Liver (tissue), 3 donors: ENCODE results near the gene SUGCT.

Experiments used
- GABPA ChIP-seq, 2 donors: IDR thresholded peaks in 1 of 2; conservative IDR thresholded peaks in 1 of 2; 2 replicates each; pipeline ENCODE4 v1.6.1; 2016; ENCODE audit warnings: antibody characterized with exemption in 2 of 2, mild to moderate bottlenecking in 1 of 2, moderate library complexity in 1 of 2
- RXRA ChIP-seq, 2 donors: IDR thresholded peaks; 2 replicates each; pipeline ENCODE4 v1.6.1; 2017 to 2018; ENCODE audit warnings: antibody characterized with exemption in 2 of 2, mild to moderate bottlenecking in 1 of 2
- TAF1 ChIP-seq: conservative IDR thresholded peaks from 2 replicates; pipeline ENCODE4 v1.6.1; 2016; ENCODE audit warnings: antibody characterized with exemption, mild to moderate bottlenecking
- YY1 ChIP-seq: IDR thresholded peaks from 2 replicates; pipeline ENCODE4 v1.6.1; 2016; ENCODE audit warnings: antibody characterized with exemption, mild to moderate bottlenecking
- TF ChIP-seq, protein P1 (sequence below): fragments of 150-350 bp; IDR thresholded peaks from 2 replicates; pipeline ENCODE4 v1.5.1; 2017; ENCODE audit warnings: improper control_type of control experiment, low read depth, low read length; ENCODE audit not compliant: missing input control
- TF ChIP-seq, protein P2 (sequence below): IDR thresholded peaks from 2 replicates; pipeline ENCODE4 v1.6.1; 2016; ENCODE audit warnings: antibody characterized with exemption
- donor health status: healthy.
- donor health status: healthy.

DNA sequence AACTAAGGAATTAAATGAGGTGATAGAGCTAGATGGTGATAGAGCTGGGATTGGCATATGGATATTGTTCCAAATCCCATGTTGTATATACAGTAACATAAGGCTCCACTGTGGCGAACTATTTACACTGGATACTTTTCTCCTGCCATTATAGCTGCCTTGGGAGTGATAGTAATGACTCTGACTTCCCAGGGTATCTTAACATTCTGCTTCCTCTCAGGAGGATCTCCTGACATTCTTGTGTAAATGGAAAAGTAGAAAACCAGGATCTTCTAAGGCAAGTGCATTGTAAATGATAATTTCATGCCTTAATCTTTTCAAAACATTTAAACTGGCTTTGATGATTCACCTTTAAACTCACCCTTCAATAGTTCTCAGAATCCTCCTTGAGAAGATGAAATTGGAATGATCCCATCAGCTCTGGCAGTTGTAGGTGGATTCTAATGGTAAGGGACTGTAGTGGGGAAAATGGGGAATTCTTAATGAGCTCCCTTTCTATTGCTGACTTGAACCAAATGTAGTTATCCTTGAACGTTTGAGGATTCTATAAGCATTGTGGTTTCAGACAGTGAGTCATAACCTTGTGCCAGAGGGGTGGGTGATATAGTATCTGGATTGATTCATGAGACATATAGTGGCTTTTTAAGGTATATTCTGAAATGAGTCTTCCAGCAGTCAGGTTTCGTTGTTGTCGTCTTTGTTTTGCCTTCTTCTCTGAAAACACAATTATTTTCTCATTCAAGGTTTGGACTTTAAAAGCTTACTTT is 450.0 kb downstream of the SUGCT start:
- no peak for TF ChIP-seq RXRA (IDR thresholded peaks at IDR 0.05)
- TF ChIP-seq, protein P1, sequence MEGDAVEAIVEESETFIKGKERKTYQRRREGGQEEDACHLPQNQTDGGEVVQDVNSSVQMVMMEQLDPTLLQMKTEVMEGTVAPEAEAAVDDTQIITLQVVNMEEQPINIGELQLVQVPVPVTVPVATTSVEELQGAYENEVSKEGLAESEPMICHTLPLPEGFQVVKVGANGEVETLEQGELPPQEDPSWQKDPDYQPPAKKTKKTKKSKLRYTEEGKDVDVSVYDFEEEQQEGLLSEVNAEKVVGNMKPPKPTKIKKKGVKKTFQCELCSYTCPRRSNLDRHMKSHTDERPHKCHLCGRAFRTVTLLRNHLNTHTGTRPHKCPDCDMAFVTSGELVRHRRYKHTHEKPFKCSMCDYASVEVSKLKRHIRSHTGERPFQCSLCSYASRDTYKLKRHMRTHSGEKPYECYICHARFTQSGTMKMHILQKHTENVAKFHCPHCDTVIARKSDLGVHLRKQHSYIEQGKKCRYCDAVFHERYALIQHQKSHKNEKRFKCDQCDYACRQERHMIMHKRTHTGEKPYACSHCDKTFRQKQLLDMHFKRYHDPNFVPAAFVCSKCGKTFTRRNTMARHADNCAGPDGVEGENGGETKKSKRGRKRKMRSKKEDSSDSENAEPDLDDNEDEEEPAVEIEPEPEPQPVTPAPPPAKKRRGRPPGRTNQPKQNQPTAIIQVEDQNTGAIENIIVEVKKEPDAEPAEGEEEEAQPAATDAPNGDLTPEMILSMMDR, result no peak
- TF ChIP-seq YY1, result no peak
- TF ChIP-seq, protein P2, sequence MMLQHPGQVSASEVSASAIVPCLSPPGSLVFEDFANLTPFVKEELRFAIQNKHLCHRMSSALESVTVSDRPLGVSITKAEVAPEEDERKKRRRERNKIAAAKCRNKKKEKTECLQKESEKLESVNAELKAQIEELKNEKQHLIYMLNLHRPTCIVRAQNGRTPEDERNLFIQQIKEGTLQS, result no peak
- no peak for TF ChIP-seq TAF1
- no peak for TF ChIP-seq GABPA (IDR thresholded peaks at IDR 0.05 in 1 of 2, conservative IDR thresholded peaks at IDR 0.05 in 1 of 2)
